Neuron (in vitro differentiated cells): ENCODE results near the gene KRTAP17-1.
"Not testable (repeated sequence)": the region's sequence is repeated elsewhere in the genome, so short reads cannot be mapped to it uniquely, and the experiment has no call there.

Source experiments
- H2AFZ ChIP-seq: one replicate; pipeline ENCODE4 v1.6.1; 2013; ENCODE audit warnings: low read depth, mild to moderate bottlenecking, inconsistent platforms, low read length, moderate library complexity
- H3K27me3 ChIP-seq: one replicate; pipeline ENCODE4 v1.6.1; 2013; ENCODE audit warnings: low read length; ENCODE audit not compliant: insufficient read depth
- H3K36me3 ChIP-seq: one replicate; pipeline ENCODE4 v1.6.1; 2013; ENCODE audit warnings: low read length; ENCODE audit not compliant: insufficient read depth
- H3K4me1 ChIP-seq: one replicate; pipeline ENCODE4 v1.6.1; 2013; ENCODE audit warnings: low read length; ENCODE audit not compliant: insufficient read depth
- H3K4me3 ChIP-seq: 2 replicates; pipeline ENCODE4 v1.5.1; 2013; ENCODE audit warnings: mild to moderate bottlenecking, low read length, moderate library complexity
- H3K9me3 ChIP-seq: one replicate; pipeline ENCODE4 v1.6.1; 2013; ENCODE audit warnings: low read length

The KRTAP17-1 gene

GRCh38 chr17:41275648-41276190, 39.8 kb downstream of the KRTAP17-1 start, which contains the start of gene KRTAP9-7:
TSS of gene KRTAP9-7 (plus strand) at chr17:41275698. CDS start at chr17:41275698, 0 bp downstream.
- H3K36me3 ChIP-seq, H3K9me3 ChIP-seq, H3K4me1 ChIP-seq, H3K4me3 ChIP-seq, H3K27me3 ChIP-seq, H2AFZ ChIP-seq: not testable (repeated sequence)

- Histone ChIP-seq H3K4me1 (no peaks in the 10 kb centered on the region), H3K9me3 (no peaks in the 10 kb centered on the region), H2AFZ (no peak overlapping the region), H3K36me3 (no peaks in the 10 kb centered on the region), H3K27me3 (no peaks in the 10 kb centered on the region), H3K4me3 (no peak overlapping the region)
These were observed 43.7 kb downstream of the KRTAP17-1 start for GRCh38 chr17:41271858-41272257.

GRCh38 chr17:41271323-41271722, 44.2 kb downstream of the KRTAP17-1 start:
- not testable (repeated sequence) for H3K4me3 ChIP-seq, H3K27me3 ChIP-seq, H3K4me1 ChIP-seq, H2AFZ ChIP-seq, H3K9me3 ChIP-seq, H3K36me3 ChIP-seq

- no peaks in the 10 kb centered on the region for H3K9me3 ChIP-seq
- no peak overlapping the region for H3K4me3 ChIP-seq
- no peak overlapping the region for H2AFZ ChIP-seq
- no peaks in the 10 kb centered on the region for H3K27me3 ChIP-seq
- H3K4me1 ChIP-seq: no peaks in the 10 kb centered on the region
- no peaks in the 10 kb centered on the region for H3K36me3 ChIP-seq
These were observed 47.8 kb downstream of the KRTAP17-1 start for GRCh38 chr17:41267711-41268110.

GRCh38 chr17:41265078-41265477, 50.4 kb downstream of the KRTAP17-1 start, which contains the start of gene KRTAP9-6:
TSS of gene KRTAP9-6 (plus strand) at chr17:41265378. CDS start at chr17:41265378, 0 bp downstream.
- no peaks in the 10 kb centered on the region for H3K36me3 ChIP-seq
- no peaks in the 10 kb centered on the region for H3K27me3 ChIP-seq
- H3K9me3 ChIP-seq: no peaks in the 10 kb centered on the region
- H3K4me1 ChIP-seq: no peaks in the 10 kb centered on the region
- H3K4me3 ChIP-seq: no peak within 1 kb of the TSS
- no peak within 1 kb of the TSS for H2AFZ ChIP-seq
